IMR-90 (cell line): ENCODE results near the gene KIRREL2. TPM values are rescaled to one million over a fixed set of nuclear protein-coding genes. Genes with fewer than 3 reads are reported as not detected.

Experiments used
- ATAC-seq: fragments of 200-7000 bp; cut with Tn5 transposase; 2 replicates; pipeline ENCODE4 v1.9.1; 2020; ENCODE audit warnings: low read depth, mild to moderate bottlenecking, moderate library complexity
- BruUV-seq: library from RNA; stranded (reverse); fragments of 400-500 nt; replicated peaks from 2 replicates; lab custom pipeline; 2021; lab: Mats Ljungman, UMichigan
- CTCF ChIA-PET: fragments of 300-600 bp; formaldehyde crosslinking; extraction: SDS; loops from one replicate; lab custom pipeline; 2021; ENCODE audit warnings: antibody characterized with exemption; lab: Yijun Ruan, JAX
- POLR2A ChIA-PET: fragments of 300-600 bp; sonication (Branson Sonifier 250); formaldehyde crosslinking; loops from one replicate; lab custom pipeline; 2022; ENCODE audit warnings: antibody characterized with exemption; ENCODE audit not compliant: unreplicated experiment; lab: Charles Lee
- DNase-seq: peaks from one replicate; pipeline ENCODE4 v3.0.0; 2013
- H2AFZ ChIP-seq: replicated peaks from 2 replicates; pipeline ENCODE3; 2013; ENCODE audit warnings: low read length, mild to moderate bottlenecking; ENCODE audit not compliant: poor library complexity
- H2AK5ac ChIP-seq: 2 replicates; pipeline ENCODE4 v1.6.1; 2013; ENCODE audit warnings: low read depth, low read length, inconsistent platforms
- H2AK9ac ChIP-seq: replicated peaks from 2 replicates; pipeline ENCODE3; 2013; ENCODE audit warnings: mild to moderate bottlenecking, low read depth, low read length, moderate library complexity; ENCODE audit not compliant: poor library complexity
- H2BK120ac ChIP-seq: 2 replicates; pipeline ENCODE4 v1.6.1; 2013; ENCODE audit warnings: low read depth, low read length, inconsistent platforms
- H2BK15ac ChIP-seq: 3 replicates; pipeline ENCODE4 v1.6.1; 2013; ENCODE audit warnings: low read depth, low read length, inconsistent platforms
- H2BK20ac ChIP-seq: 2 replicates; pipeline ENCODE4 v1.6.1; 2013; ENCODE audit warnings: low read depth, mild to moderate bottlenecking, inconsistent platforms, low read length, moderate library complexity
- H2BK5ac ChIP-seq: 2 replicates; pipeline ENCODE4 v1.6.1; 2013; ENCODE audit warnings: mild to moderate bottlenecking, low read depth, low read length, inconsistent platforms; ENCODE audit not compliant: poor library complexity, severe bottlenecking
- H3K14ac ChIP-seq: replicated peaks from 2 replicates; pipeline ENCODE4 v1.6.1; 2013; ENCODE audit warnings: low read depth, low read length, inconsistent platforms
- H3K18ac ChIP-seq: 2 replicates; pipeline ENCODE4 v1.6.1; 2013; ENCODE audit warnings: low read depth, low read length, control low read depth
- H3K23ac ChIP-seq: 2 replicates; pipeline ENCODE4 v1.6.1; 2013; ENCODE audit warnings: low read depth, low read length, inconsistent platforms
- H3K27ac ChIP-seq: 2 replicates; pipeline ENCODE4 v1.5.1; 2013; ENCODE audit warnings: mild to moderate bottlenecking, control low read depth, low read length; ENCODE audit not compliant: insufficient read depth
- H3K27me3 ChIP-seq: 2 replicates; pipeline ENCODE4 v1.6.1; 2013; ENCODE audit warnings: low read length; ENCODE audit not compliant: control insufficient read depth, insufficient read depth
- H3K36me3 ChIP-seq: 2 replicates; pipeline ENCODE4 v1.6.1; 2013; ENCODE audit warnings: low read length, mixed read lengths; ENCODE audit not compliant: control insufficient read depth, insufficient read depth
- H3K4ac ChIP-seq: 2 replicates; pipeline ENCODE4 v1.6.1; 2013; ENCODE audit warnings: low read depth, low read length, inconsistent platforms
- H3K4me1 ChIP-seq: 2 replicates; pipeline ENCODE4 v1.6.1; 2013; ENCODE audit warnings: low read length, mixed read lengths; ENCODE audit not compliant: control insufficient read depth, insufficient read depth
- H3K4me2 ChIP-seq: 2 replicates; pipeline ENCODE4 v1.6.1; 2013; ENCODE audit warnings: low read depth, mild to moderate bottlenecking, control low read depth, low read length, moderate library complexity
- H3K4me3 ChIP-seq: 2 replicates; pipeline ENCODE4 v1.5.1; 2013; ENCODE audit warnings: low read depth, mild to moderate bottlenecking, control low read depth, low read length, moderate library complexity; ENCODE audit not compliant: insufficient read depth
- H3K56ac ChIP-seq: 2 replicates; pipeline ENCODE4 v1.6.1; 2013; ENCODE audit warnings: low read length, inconsistent platforms; ENCODE audit not compliant: insufficient read depth; ENCODE audit errors: extremely low read depth
- H3K79me1 ChIP-seq, 2 experiments: 2 replicates each; pipeline ENCODE4 v1.6.1; 2013; ENCODE audit warnings: low read length in 2 of 2, inconsistent platforms in 1 of 2, low read depth in 1 of 2
- H3K9ac ChIP-seq: 2 replicates; pipeline ENCODE4 v1.6.1; 2013; ENCODE audit warnings: low read depth, low read length, control low read depth
- H3K9me1 ChIP-seq: 2 replicates; pipeline ENCODE4 v1.6.1; 2013; ENCODE audit warnings: low read length, inconsistent platforms; ENCODE audit not compliant: insufficient read depth
- H3K9me3 ChIP-seq: 2 replicates; pipeline ENCODE4 v1.6.1; 2013; ENCODE audit warnings: low read length; ENCODE audit not compliant: control insufficient read depth, insufficient read depth
- H4K20me1 ChIP-seq: 2 replicates; pipeline ENCODE4 v1.6.1; 2013; ENCODE audit warnings: low read length, inconsistent platforms; ENCODE audit not compliant: insufficient read depth
- H4K5ac ChIP-seq: 2 replicates; pipeline ENCODE4 v1.6.1; 2013; ENCODE audit warnings: mild to moderate bottlenecking, low read depth, low read length, control low read depth
- H4K8ac ChIP-seq, 2 experiments: 2 replicates each; pipeline ENCODE4 v1.6.1; 2013; ENCODE audit warnings: low read depth in 2 of 2, low read length in 2 of 2, control low read depth in 1 of 2, inconsistent platforms in 1 of 2
- H4K91ac ChIP-seq: 2 replicates; pipeline ENCODE4 v1.6.1; 2013; ENCODE audit warnings: low read depth, low read length, inconsistent platforms; ENCODE audit not compliant: insufficient read depth
- BHLHE40 ChIP-seq: fragments of 150-350 bp; IDR thresholded peaks from 2 replicates; pipeline ENCODE4 v1.6.1; 2016; ENCODE audit warnings: mild to moderate bottlenecking, low read depth, low read length
- CEBPB ChIP-seq: IDR thresholded peaks from 2 replicates; pipeline ENCODE4 v1.6.1; 2012; ENCODE audit warnings: low read depth, low read length, improper control_type of control experiment
- CHD1 ChIP-seq: IDR thresholded peaks from 2 replicates; pipeline ENCODE4 v1.6.1; 2012; ENCODE audit warnings: low read depth, low read length, improper control_type of control experiment
- FOS ChIP-seq: fragments of 150-350 bp; IDR thresholded peaks from 2 replicates; pipeline ENCODE4 v1.6.1; 2016; ENCODE audit warnings: low read depth, low read length
- MAFK ChIP-seq: IDR thresholded peaks from 2 replicates; pipeline ENCODE4 v1.6.1; 2012; ENCODE audit warnings: low read depth, low read length, improper control_type of control experiment
- MAZ ChIP-seq: IDR thresholded peaks from 2 replicates; pipeline ENCODE4 v1.6.1; 2012; ENCODE audit warnings: low read depth, mild to moderate bottlenecking, low read length, improper control_type of control experiment, moderate library complexity, borderline replicate concordance
- MXI1 ChIP-seq: IDR thresholded peaks from 2 replicates; pipeline ENCODE4 v1.6.1; 2012; ENCODE audit warnings: low read depth, mild to moderate bottlenecking, low read length, moderate library complexity, borderline replicate concordance
- NFE2L2 ChIP-seq: fragments of 150-350 bp; IDR thresholded peaks from 2 replicates; pipeline ENCODE4 v1.6.1; 2016; ENCODE audit warnings: low read depth, mild to moderate bottlenecking, low read length
- POLR2A ChIP-seq: IDR thresholded peaks from 2 replicates; pipeline ENCODE4 v1.6.1; 2012; ENCODE audit warnings: mild to moderate bottlenecking, low read depth, low read length
- RAD21 ChIP-seq: IDR thresholded peaks from 2 replicates; pipeline ENCODE4 v1.6.1; 2012; ENCODE audit warnings: low read length, improper control_type of control experiment
- RCOR1 ChIP-seq: IDR thresholded peaks from 2 replicates; pipeline ENCODE4 v1.6.1; 2012; ENCODE audit warnings: mild to moderate bottlenecking, low read length, improper control_type of control experiment; ENCODE audit not compliant: insufficient replicate concordance
- RFX5 ChIP-seq: IDR thresholded peaks from 2 replicates; pipeline ENCODE4 v1.8.0; 2012; ENCODE audit warnings: low read depth, mild to moderate bottlenecking, low read length, moderate library complexity
- SMC3 ChIP-seq: fragments of 150-350 bp; IDR thresholded peaks from 2 replicates; pipeline ENCODE4 v1.6.1; 2016; ENCODE audit warnings: low read depth, mild to moderate bottlenecking, antibody characterized with exemption, low read length, moderate library complexity
- WGBS, 2 experiments: methylation state at CpG; one replicate each; pipeline versions ENCODE4 v1.1.5 to v1.1.7; 2013; ENCODE audit warnings: missing lambda C conversion rate in 2 of 2; ENCODE audit not compliant: insufficient read length in 1 of 2; ENCODE audit errors: extremely low coverage in 2 of 2; 5-methylcytosine and 5-hydroxymethylcytosine counted together
- dilution Hi-C: fragments of 300-500 bp; cut with HindIII; formaldehyde crosslinking; loops from one replicate; pipeline ENCODE4 v1.14.3; 2018; ENCODE audit warnings: low sequenced_read_pairs; ENCODE audit not compliant: unreplicated experiment
- in situ Hi-C: fragments of 300-500 bp; cut with MboI; formaldehyde crosslinking; loops from 3 replicates; pipeline ENCODE4 v1.14.3; 2019; ENCODE audit warnings: low sequenced_read_pairs, inconsistent platforms, mixed read lengths
- intact Hi-C: fragments of 100-400 bp; cut with micrococcal nuclease; formaldehyde crosslinking; loops from 2 replicates; pipeline ENCODE4 v1.10.0; 2022
- polyA plus RNA-seq, 3 experiments: library from polyadenylated mRNA; depleted of rRNA; stranded (reverse); fragments of >200 nt; gene quantifications; 2 replicates each; pipeline ENCODE4 v1.2.3, GENCODE V29; 2012; ENCODE audit warnings: low replicate concordance in 1 of 3
- total RNA-seq: library from RNA; depleted of rRNA; stranded (reverse); fragments of >200 nt; gene quantifications from 2 replicates; pipeline ENCODE4 v1.2.3, GENCODE V29; 2012
- TF ChIP-seq, protein P1 (sequence below): fragments of 150-350 bp; IDR thresholded peaks from 2 replicates; pipeline ENCODE4 v1.6.1; 2017; ENCODE audit warnings: mild to moderate bottlenecking, antibody characterized with exemption, low read length, low read depth
- TF ChIP-seq, protein P2 (sequence below): conservative IDR thresholded peaks from 2 replicates; pipeline ENCODE4 v1.5.1; 2012; ENCODE audit warnings: mild to moderate bottlenecking, low read depth, low read length, improper control_type of control experiment
- TF ChIP-seq, protein P3 (sequence below): fragments of 150-350 bp; IDR thresholded peaks from 2 replicates; pipeline ENCODE4 v1.6.1; 2016; ENCODE audit warnings: low read depth, mild to moderate bottlenecking, low read length, moderate library complexity, borderline replicate concordance

The KIRREL2 gene
- total and polyA plus RNA-seq, 2 of the 4 experiments (the other 2 are of a cell fraction), result not detected

GRCh38 chr19:35883882-35884281 lies 27.2 kb downstream of the KIRREL2 start:
- ATAC-seq, result no peak
- Histone ChIP-seq H2BK120ac (no peak overlapping the region), H3K23ac (no peak overlapping the region), H3K4me2 (no peak overlapping the region), H4K91ac (no peak overlapping the region), H4K20me1 (peaks cover 5% of the 10 kb centered on the region; the same call in 1 of the 2 replicates), H3K4me3 (no peak overlapping the region), H3K4ac (no peak overlapping the region), H3K27me3 (no peaks in the 10 kb centered on the region), H3K9me3 (no peaks in the 10 kb centered on the region), H3K27ac (no peak overlapping the region), H2AK5ac (no peak overlapping the region), H2BK5ac (no peak overlapping the region), H3K9me1 (no peaks in the 10 kb centered on the region), H4K8ac (no peak overlapping the region), H2BK15ac (no peak overlapping the region), H3K18ac (no peak overlapping the region), H4K5ac (no peak overlapping the region), H3K79me1 (no peaks in the 10 kb centered on the region), H2AK9ac (no peak overlapping the region), H3K9ac (no peak overlapping the region), H3K4me1 (no peaks in the 10 kb centered on the region), H2BK20ac (no peak overlapping the region), H3K14ac (no peak overlapping the region), H3K36me3 (peaks cover 13% of the 10 kb centered on the region), H2AFZ (no peak overlapping the region), H3K56ac (no peak overlapping the region)
- dilution Hi-C loops (no loop called here), intact Hi-C loops (no loop called here), in situ Hi-C loops (no loop called here)
- TF ChIP-seq MAFK, result no peak
- TF ChIP-seq RFX5, result no peak
- TF ChIP-seq, protein P1, sequence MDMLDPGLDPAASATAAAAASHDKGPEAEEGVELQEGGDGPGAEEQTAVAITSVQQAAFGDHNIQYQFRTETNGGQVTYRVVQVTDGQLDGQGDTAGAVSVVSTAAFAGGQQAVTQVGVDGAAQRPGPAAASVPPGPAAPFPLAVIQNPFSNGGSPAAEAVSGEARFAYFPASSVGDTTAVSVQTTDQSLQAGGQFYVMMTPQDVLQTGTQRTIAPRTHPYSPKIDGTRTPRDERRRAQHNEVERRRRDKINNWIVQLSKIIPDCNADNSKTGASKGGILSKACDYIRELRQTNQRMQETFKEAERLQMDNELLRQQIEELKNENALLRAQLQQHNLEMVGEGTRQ, result no peak
- TF ChIP-seq BHLHE40, result no peak
- no peak for TF ChIP-seq POLR2A
- TF ChIP-seq MXI1, result no peak
- no peak for TF ChIP-seq MAZ
- TF ChIP-seq, protein P2, sequence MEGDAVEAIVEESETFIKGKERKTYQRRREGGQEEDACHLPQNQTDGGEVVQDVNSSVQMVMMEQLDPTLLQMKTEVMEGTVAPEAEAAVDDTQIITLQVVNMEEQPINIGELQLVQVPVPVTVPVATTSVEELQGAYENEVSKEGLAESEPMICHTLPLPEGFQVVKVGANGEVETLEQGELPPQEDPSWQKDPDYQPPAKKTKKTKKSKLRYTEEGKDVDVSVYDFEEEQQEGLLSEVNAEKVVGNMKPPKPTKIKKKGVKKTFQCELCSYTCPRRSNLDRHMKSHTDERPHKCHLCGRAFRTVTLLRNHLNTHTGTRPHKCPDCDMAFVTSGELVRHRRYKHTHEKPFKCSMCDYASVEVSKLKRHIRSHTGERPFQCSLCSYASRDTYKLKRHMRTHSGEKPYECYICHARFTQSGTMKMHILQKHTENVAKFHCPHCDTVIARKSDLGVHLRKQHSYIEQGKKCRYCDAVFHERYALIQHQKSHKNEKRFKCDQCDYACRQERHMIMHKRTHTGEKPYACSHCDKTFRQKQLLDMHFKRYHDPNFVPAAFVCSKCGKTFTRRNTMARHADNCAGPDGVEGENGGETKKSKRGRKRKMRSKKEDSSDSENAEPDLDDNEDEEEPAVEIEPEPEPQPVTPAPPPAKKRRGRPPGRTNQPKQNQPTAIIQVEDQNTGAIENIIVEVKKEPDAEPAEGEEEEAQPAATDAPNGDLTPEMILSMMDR, result no peak
- TF ChIP-seq SMC3, result no peak
- no peak for TF ChIP-seq NFE2L2
- TF ChIP-seq FOS, result no peak
- no peak for TF ChIP-seq CEBPB
- no peak for TF ChIP-seq RCOR1
- TF ChIP-seq CHD1, result no peak
- TF ChIP-seq, protein P3, sequence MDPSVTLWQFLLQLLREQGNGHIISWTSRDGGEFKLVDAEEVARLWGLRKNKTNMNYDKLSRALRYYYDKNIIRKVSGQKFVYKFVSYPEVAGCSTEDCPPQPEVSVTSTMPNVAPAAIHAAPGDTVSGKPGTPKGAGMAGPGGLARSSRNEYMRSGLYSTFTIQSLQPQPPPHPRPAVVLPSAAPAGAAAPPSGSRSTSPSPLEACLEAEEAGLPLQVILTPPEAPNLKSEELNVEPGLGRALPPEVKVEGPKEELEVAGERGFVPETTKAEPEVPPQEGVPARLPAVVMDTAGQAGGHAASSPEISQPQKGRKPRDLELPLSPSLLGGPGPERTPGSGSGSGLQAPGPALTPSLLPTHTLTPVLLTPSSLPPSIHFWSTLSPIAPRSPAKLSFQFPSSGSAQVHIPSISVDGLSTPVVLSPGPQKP, result no peak
- TF ChIP-seq RAD21, result no peak
- DNase-seq, result no peak
- POLR2A ChIA-PET, result interaction anchor here (0.5 kb wide), 1 partner anchor 15 kb away, joined by 3 read pairs; no protein-coding TSS in a partner anchor
- BruUV-seq, result no TSS peak
- WGBS, 2 experiments, result no CpG with 5 or more reads among the region's 2 CpGs
- CTCF ChIA-PET, result interaction anchor here (0.6 kb wide), 1 partner anchor 123 kb away, joined by 3 read pairs; no protein-coding TSS in a partner anchor
